ENCODE data around the gene SPR. TPM values are rescaled to one million over a fixed set of nuclear protein-coding genes. Genes with fewer than 3 reads are reported as not detected.

SPR gene
- total and polyA plus RNA-seq, 2 donors from 2014 or later: 29.9 to 102 TPM

DNA sequence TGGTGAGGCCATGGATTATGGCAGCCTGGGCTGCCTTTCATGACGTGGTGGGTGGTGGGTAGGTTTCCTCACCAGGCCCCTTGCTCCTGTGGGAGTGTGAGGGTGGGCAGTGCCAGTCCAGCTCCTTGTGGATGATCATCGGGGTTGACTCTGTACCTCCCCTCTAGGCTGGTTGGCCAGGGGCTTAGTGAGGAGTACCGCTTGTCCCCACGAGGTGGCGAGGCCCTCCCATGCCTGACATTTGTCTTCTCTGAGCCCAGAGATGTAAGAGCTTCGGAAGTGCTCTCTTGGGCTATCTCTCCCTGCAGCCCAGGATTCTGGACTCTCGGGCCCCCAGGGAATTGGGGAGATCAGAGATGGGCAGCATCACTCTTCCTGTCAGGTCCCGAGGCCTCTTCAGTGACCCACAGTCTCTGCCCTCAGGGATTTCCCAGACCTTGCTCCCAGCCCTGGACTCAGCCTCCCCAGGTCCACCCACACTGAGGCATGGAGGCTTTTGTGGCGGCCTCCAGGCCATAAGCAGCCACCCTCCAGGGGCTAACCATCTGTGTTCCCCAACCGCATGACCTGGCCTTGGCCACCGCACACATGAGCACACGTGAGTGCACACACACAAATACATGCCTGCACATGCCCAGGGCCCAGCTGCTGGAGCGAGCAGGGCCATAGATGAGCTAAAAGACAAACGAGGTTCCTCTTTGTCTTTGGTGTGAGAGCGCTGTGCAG is 6.5 kb downstream of the SPR start:
- Histone ChIP-seq H3K9me3 (ENCODE audit: control insufficient read depth in 2 of 3, insufficient read depth in 1 of 3, low read length in 3 of 3) (no peaks in the 10 kb centered on the region), H3K36me3 (ENCODE audit: control insufficient read depth in 2 of 3, insufficient read depth in 3 of 3, low read length in 3 of 3) (peaks cover 0 to 7% (median 5%) of the 10 kb centered on the region in 3 donors), H3K27me3 (ENCODE audit: control insufficient read depth, insufficient read depth, low read length) (peaks cover 6% of the 10 kb centered on the region), H3K4me1 (ENCODE audit: control insufficient read depth in 2 of 3, insufficient read depth in 2 of 3, low read depth in 1 of 3, low read length in 3 of 3) (peaks cover 0 to 16% (median 3%) of the 10 kb centered on the region in 3 donors), H3K9ac (ENCODE audit: low read length in 3 of 3) (no peak overlapping the region), H3K27ac (ENCODE audit: low read depth in 2 of 2, low read length in 2 of 2) (no peak overlapping the region), H3K4me3 (ENCODE audit: low read length in 3 of 3) (no peak overlapping the region)
- DNase-seq (peak; percentile 71 to 76 (median 73)), FAIRE-seq (no peak)
- TF ChIP-seq CTCF (IDR thresholded peaks at IDR 0.05; ENCODE audit: borderline replicate concordance, extremely low read depth, insufficient read depth): peak; percentile 64
- intact Hi-C loops (cut with DNase I): no loop called here

GRCh38 chr2:72894514-72894913 is 7.3 kb downstream of the SPR start:
- Histone ChIP-seq H3K36me3 (ENCODE audit: control insufficient read depth in 2 of 3, insufficient read depth in 3 of 3, low read length in 3 of 3) (peaks cover 0 to 7% (median 5%) of the 10 kb centered on the region in 3 donors), H3K9ac (ENCODE audit: low read length in 3 of 3) (no peak overlapping the region), H3K4me3 (ENCODE audit: low read length in 3 of 3) (no peak overlapping the region), H3K27me3 (ENCODE audit: control insufficient read depth, insufficient read depth, low read length) (peaks cover 6% of the 10 kb centered on the region), H3K9me3 (ENCODE audit: control insufficient read depth in 2 of 3, insufficient read depth in 1 of 3, low read length in 3 of 3) (no peaks in the 10 kb centered on the region), H3K4me1 (ENCODE audit: control insufficient read depth in 2 of 3, insufficient read depth in 2 of 3, low read depth in 1 of 3, low read length in 3 of 3) (peaks cover 0 to 11% (median 0%) of the 10 kb centered on the region in 3 donors), H3K27ac (ENCODE audit: low read depth in 2 of 2, low read length in 2 of 2) (no peak overlapping the region)
- no peak for TF ChIP-seq CTCF (IDR thresholded peaks at IDR 0.05; ENCODE audit: borderline replicate concordance, extremely low read depth, insufficient read depth)
- FAIRE-seq: no peak
- DNase-seq: no peak
- intact Hi-C loops (cut with DNase I): no loop called here

DNA sequence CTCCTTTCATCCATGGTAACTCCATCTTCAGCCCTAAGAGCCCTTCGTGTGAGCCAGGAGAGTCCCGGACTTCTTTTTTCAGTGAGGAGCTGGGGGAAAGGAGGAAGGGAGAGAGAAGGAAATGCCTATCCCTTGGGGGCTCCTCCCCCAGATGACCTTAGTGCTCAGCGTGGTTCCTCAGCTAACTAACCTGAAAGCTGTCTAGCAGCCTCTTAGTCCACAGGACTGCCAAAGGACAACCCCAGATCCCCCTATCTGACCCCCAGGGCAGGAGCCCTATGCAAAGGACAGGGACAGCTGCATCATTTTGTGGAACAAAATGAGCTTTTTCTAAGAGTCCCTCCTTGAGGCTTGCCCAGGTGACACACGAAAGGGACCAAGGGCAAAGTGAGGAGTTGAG is 7.9 kb downstream of the SPR start:
- Histone ChIP-seq H3K4me3 (ENCODE audit: low read length in 3 of 3) (no peak overlapping the region), H3K9ac (ENCODE audit: low read length in 3 of 3) (no peak overlapping the region), H3K27me3 (ENCODE audit: control insufficient read depth, insufficient read depth, low read length) (peaks cover 6% of the 10 kb centered on the region), H3K27ac (ENCODE audit: low read depth in 2 of 2, low read length in 2 of 2) (no peak overlapping the region), H3K9me3 (ENCODE audit: control insufficient read depth in 2 of 3, insufficient read depth in 1 of 3, low read length in 3 of 3) (no peaks in the 10 kb centered on the region), H3K36me3 (ENCODE audit: control insufficient read depth in 2 of 3, insufficient read depth in 3 of 3, low read length in 3 of 3) (peaks cover 0 to 7% (median 5%) of the 10 kb centered on the region in 3 donors), H3K4me1 (ENCODE audit: control insufficient read depth in 2 of 3, insufficient read depth in 2 of 3, low read depth in 1 of 3, low read length in 3 of 3) (peaks cover 0 to 5% (median 0%) of the 10 kb centered on the region in 3 donors)
- intact Hi-C loops (cut with DNase I): loop anchor here (5.0 kb wide), 1 partner anchor 282 kb away; no protein-coding TSS in a partner anchor
- TF ChIP-seq CTCF (IDR thresholded peaks at IDR 0.05; ENCODE audit: borderline replicate concordance, extremely low read depth, insufficient read depth): no peak
- FAIRE-seq (no peak), DNase-seq (no peak)
